GM21367 (cell line): ENCODE results near the gene NT5C1A.

Experiments used
- ATAC-seq: cut with Tn5 transposase; IDR thresholded peaks from one replicate; pipeline ENCODE4 v1.9.1; 2021; ENCODE audit not compliant: unreplicated experiment

NT5C1A gene

DNA sequence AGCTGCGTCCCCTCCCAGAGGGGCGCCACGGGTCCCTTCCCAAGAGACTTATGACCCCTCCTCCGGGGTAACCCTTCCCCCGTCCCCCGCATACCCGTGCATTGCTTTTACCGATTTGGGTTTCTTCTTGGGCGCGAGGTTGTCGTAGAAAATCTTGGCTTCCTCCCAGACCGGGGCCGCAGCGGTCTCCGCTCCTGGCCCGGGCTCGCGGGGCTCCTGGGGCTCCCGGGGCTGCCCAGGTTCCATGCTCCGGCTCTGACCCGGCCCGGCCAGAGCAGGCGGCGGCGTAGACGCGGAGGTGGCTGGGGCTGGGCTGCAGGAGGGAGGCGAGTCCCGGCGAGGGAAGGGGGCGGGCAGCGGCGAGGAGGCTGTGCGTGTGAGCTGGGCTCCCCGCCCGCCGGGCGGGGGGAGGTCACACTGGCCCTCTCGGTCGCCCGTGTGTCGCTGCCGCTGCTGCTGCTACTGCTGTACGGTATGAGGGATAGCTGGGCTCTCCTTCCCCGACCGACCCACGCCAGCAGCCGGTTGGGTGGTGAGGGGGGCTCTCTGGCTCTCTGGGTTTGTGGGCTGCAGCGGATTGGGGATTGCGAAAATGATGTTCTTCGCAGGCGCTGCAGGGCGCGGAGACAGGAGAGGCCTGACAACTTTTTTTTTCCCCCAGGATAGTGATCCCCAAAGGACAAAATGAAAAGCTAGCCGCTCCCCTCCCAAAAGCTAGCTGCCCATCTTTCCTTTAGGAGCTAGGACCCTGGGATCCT lies at the start of gene NT5C1A:
NT5C1A (minus strand) TSS at position 315 of the 758 bp plus-strand sequence; CDS start at position 246, 69 bp downstream.
- ATAC-seq: no peak

DNA sequence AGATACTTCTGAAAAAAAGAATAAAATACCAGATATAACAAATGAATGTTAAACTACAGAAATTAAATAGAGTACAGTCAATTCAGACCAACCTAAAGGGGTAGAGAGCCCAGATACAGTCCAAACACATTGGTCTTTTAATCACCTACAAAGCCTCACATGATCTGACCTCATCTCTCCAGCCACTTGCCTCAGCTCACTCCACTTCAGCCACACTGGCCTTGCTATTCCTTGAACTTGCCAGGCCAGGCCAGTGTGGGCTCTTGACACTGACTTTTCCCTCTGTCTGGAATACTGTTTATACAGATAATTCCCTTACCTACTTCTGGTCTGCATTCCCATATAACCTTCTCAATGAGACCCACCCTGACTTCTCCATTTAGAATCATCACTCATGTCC lies 49.8 kb upstream of the NT5C1A start:
- no peak for ATAC-seq

DNA sequence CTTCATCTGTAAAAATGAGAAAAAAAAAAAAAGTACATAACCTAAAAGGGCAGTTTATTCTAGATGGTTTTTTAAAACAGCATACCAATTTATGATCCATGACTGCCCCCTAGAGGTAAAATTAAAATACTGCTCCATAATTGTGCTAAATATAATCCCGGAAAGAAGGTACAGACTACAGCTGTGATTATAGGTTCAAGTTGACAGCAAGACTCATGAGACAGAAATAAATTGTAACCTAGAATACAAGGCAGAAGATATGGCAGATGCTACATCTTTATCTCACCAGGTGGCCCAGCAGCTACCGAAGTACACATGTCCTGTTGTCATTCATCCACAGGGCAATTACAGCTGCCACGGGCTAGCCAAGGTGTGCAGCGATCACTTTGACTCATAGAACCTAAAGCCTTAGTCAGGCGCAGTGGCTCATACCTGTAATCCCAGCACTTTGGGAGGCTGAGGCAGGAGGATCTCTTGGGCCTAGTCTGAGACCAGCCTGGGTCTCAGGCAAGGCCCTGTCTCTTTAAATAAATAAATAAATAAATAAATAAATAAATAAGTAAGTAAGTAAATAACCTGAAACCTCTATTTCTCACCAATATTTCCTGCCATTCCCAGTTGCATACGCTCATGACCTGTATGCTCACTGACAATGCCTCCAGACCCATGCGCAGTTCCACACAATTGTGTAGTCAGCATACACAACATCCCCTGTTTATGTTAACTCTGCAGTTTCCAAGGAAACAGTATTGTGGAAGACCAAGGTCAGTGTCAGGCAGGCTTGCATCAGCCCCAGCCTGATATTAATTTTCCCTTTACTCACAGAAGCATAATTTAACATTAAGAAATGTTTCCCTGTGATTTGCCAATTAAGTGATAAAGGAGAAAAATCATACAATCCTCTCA lies 48.4 kb upstream of the NT5C1A start:
- ATAC-seq: no peak

DNA sequence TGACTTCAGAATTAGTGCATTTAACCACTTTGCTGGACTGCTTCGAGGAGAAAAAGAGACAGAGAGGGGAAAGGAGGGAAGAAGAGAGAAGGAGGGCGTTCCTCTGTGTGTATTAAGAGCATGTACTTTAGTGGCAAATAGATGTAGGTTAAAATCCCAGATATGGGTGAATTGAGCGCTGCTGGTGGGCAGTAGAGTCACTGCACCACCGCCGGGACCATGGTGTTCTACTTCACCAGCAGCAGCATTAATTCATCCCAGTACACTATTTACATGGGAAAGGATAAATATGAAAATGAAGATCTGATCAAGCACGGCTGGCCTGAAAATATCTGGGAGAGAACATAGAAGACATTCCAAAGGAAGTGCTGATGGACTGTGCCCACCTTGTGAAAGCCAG lies 45.9 kb upstream of the NT5C1A start:
- ATAC-seq: no peak

DNA sequence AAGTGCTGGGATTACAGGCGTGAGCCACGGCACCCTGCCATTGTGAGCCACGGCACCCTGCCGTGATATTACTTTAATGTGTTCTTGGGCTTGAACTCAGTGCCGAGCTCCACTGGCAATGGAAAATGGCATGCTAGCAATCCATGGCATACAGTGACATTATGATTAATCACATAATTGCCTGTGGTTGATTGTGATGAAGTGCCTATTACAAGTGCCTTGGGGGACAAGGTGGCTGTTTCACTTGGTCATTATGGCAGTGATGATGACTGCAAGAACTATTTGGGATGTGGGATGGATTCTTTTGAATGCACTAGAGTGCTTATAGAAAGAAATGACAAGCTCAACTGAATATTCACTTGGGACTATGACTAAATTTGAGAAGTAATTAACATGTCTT lies 41.6 kb upstream of the NT5C1A start:
- no peak for ATAC-seq

- ATAC-seq: no peak
These were observed 40.0 kb upstream of the NT5C1A start for GRCh38 chr1:39711966-39712340.

- no peak for ATAC-seq
These were observed 39.4 kb upstream of the NT5C1A start for GRCh38 chr1:39711104-39711965.

DNA sequence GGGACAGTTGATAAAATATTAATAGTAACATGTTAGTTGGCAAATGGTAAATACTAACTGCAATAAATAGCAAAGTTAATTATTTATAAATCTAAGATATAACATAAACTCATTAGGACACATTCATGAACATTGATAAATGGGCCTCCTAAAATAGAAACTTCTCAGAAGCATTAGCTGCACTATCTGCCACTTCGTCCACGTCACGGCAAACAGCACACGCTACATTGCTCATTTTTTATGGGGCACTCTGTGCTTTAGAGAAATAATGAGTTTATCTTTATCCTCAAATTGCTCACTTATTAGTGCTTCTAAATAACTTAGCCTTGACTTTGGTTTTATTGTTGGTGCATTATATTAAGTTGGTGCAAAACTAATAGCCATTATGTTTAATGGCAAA lies 35.6 kb upstream of the NT5C1A start:
- no peak for ATAC-seq

DNA sequence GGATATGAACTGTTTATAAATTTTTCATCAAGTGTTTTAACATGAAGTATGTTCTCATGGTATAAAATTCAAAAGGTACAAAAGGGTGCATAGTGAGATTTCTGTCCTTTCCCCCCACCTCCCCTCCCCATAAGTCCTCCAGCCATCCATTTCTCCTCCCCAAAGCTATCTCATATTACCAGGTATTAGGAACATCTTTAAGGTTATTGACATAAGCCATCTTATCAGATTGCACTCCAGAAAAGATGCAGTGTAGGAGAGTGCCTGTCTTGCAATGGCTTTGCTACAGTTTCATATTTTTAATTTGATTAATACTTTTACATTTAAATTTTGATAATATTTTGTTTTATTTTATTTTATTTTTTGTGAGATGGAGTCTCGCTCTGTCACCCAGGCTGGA lies 32.9 kb upstream of the NT5C1A start:
- no peak for ATAC-seq

DNA sequence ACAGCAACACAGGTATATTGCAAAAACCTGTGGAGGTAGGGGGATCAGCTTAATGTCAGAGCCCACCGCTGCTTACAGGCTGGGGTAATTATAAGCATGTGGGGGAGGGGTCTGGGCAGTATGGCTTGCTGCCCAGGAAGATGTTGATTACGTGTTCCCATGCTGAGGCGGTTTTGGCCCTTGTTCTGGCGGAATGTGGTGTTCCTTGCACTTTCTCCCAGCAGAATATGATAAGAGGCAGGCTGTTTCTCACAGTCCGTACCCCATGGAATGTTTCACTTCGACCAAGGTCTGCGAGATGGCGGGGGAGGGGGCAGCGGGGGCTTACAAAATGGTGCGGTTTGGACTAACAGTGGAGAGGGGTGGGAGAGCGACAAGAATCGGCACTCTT lies 29.1 kb upstream of the NT5C1A start:
- no peak for ATAC-seq

DNA sequence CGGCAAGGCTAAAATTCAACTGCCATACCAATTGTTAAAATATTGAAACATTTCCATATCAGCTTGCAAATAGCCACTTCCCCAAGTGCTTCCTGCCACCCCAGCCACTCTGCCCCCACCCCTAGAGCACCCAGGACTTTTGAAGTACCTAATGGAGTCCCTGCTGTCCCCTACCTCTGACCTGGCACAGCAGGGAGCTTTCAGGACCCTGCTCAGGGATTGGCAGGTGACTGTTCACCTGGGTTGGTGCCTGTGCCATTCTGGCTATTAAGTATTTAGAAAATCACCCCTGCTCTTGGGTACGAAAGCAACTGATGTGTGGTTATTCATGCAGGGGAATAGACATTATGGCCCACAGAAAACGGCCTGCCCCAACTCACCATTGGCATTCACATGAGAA lies 28.4 kb upstream of the NT5C1A start:
- ATAC-seq: no peak

DNA sequence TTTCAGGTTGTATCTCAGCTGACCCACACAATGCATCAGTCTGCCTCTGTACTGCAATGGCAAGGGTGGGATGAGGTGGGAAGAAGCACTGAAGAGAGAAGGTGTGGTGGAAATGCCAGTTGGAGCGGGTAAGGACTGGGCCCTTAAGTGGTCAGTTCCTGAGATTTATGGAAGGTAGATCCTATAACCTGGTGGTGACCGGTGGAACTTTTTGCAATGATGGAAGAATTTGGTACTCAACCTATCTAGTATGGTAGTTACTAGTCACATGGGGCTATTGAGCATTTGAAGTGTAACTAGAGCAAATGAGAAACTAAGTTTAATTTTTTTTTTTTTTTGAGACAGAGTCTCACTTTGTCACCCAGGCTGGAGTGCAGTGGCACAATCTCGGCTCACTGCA lies 27.5 kb upstream of the NT5C1A start:
- ATAC-seq: no peak

DNA sequence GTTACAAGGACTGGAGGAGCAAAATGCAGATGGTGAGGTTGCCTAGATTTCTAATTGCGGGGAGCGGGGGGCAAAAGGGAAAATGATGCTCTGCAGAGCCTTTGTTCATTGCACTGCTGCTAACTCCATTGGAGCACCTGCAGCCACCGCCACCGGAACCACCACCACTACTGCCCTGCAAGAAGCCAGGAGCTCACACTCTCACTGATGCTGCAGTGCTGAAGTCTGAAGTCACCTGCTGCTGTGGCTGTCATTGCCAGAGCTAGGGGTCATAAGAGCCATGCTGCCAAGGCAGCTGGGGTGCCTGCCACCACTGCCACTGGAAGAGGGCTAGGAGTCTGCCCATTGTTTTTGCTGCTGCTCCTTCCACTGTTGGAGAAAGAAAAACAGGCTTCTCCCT lies 26.7 kb upstream of the NT5C1A start:
- ATAC-seq: no peak

DNA sequence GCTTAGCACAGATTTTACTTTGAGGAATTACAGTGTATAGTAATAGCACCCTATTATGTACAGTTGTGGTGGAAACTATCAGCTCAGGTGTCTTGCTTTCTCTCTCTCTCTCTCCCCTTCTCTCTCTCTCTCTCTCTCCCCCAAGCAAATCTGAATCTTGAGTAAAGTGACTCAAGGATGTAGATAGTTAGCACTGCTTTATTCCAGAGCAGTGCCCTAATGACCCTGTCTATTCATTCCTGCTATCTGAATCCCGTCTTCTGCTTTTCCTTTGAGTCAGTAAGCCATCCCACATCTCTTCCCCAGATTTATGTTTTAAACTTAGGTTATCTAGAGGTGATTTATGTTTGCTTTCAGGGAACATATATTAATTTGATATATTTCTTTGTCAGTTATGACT lies 24.5 kb upstream of the NT5C1A start:
- ATAC-seq: no peak

GRCh38 chr1:39695016-39695415 lies 23.1 kb upstream of the NT5C1A start:
- ATAC-seq: no peak

GRCh38 chr1:39694026-39694425 lies 22.1 kb upstream of the NT5C1A start:
- ATAC-seq: no peak

GRCh38 chr1:39692152-39693074 lies 20.5 kb upstream of the NT5C1A start:
- no peak for ATAC-seq

- ATAC-seq: peak; percentile 75
These were observed 19.7 kb upstream of the NT5C1A start, which contains the start of gene HPCAL4 for GRCh38 chr1:39691383-39692151. TSS of gene HPCAL4 (minus strand) at chr1:39691433. CDS start at chr1:39684603, 6,830 bp downstream.

DNA sequence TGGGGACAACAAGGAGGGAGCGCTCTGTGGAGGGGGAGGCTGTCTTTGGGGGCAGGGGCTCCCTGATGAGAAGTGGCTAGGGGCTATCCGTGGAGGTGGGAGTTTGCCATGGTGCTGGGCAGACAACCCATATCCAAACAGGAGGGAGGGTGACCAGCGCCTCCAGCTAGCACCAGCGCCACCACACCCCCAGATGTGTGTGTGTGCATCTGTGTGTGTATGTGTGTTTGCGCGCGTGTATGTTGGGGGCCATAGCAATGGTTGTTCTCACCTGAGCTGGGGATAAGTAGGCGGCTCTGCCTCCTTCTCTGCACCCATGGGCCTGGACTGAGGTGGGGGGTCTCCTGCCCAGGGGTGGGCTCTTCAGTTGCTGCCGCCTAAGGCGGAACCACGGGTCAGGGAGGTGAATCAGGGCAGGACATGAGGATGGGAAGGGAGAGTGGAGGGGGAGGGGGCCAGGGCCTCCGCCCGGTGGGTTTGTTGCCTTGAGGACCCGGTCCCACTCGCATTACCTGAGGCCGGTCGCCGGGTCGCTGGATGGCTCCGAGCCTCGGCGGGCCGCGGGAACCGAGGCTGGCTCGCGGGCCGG lies 19.0 kb upstream of the NT5C1A start:
- ATAC-seq: no peak
